Type B pancreatic cell (in vitro differentiated cells): ENCODE measurements around the gene LORICRIN. TPM values are rescaled to one million over a fixed set of nuclear protein-coding genes. Genes with fewer than 3 reads are reported as not detected.

Experiments
- DNase-seq: peaks from one replicate; pipeline ENCODE4 v3.0.0; 2021; ENCODE audit warnings: mixed read lengths; ENCODE audit not compliant: unreplicated experiment; ENCODE audit errors: extremely low spot score
- H3K27ac Mint-ChIP-seq: 2 replicates; pipeline ENCODE4 v1.8.0; 2021; ENCODE audit warnings: mild to moderate bottlenecking, mixed read lengths
- H3K27me3 Mint-ChIP-seq: 2 replicates; pipeline ENCODE4 v1.8.0; 2021; ENCODE audit warnings: mixed read lengths
- H3K36me3 Mint-ChIP-seq: 2 replicates; pipeline ENCODE4 v1.8.0; 2021; ENCODE audit warnings: mixed read lengths
- H3K4me1 Mint-ChIP-seq: one replicate; pipeline ENCODE4 v1.8.0; 2021; ENCODE audit warnings: mixed read lengths; ENCODE audit not compliant: unreplicated experiment
- H3K4me3 Mint-ChIP-seq: 2 replicates; pipeline ENCODE4 v1.8.0; 2021; ENCODE audit warnings: mild to moderate bottlenecking, mixed read lengths
- H3K9me3 Mint-ChIP-seq: 2 replicates; pipeline ENCODE4 v1.8.0; 2021; ENCODE audit warnings: mixed read lengths
- long read RNA-seq: library from polyadenylated mRNA; unstranded; transcript quantifications from one replicate; pipeline ENCODE4 v2.0.0, GENCODE V29; 2020
- total RNA-seq: library from RNA; stranded (reverse); gene quantifications from 2 replicates; pipeline ENCODE4 v1.2.1, GENCODE V29; 2021; ENCODE audit warnings: low replicate concordance
- TF ChIP-seq, protein P1 (sequence below): fragments of 200-600 bp; sonication (generic); conservative IDR thresholded peaks from 2 replicates; pipeline ENCODE4 v1.5.0; 2021; ENCODE audit warnings: antibody characterized with exemption, mild to moderate bottlenecking

Gene LORICRIN, protein sequence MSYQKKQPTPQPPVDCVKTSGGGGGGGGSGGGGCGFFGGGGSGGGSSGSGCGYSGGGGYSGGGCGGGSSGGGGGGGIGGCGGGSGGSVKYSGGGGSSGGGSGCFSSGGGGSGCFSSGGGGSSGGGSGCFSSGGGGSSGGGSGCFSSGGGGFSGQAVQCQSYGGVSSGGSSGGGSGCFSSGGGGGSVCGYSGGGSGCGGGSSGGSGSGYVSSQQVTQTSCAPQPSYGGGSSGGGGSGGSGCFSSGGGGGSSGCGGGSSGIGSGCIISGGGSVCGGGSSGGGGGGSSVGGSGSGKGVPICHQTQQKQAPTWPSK
- total RNA-seq, result not detected in 2 replicates
- long read RNA-seq, result 0 reads

DNA sequence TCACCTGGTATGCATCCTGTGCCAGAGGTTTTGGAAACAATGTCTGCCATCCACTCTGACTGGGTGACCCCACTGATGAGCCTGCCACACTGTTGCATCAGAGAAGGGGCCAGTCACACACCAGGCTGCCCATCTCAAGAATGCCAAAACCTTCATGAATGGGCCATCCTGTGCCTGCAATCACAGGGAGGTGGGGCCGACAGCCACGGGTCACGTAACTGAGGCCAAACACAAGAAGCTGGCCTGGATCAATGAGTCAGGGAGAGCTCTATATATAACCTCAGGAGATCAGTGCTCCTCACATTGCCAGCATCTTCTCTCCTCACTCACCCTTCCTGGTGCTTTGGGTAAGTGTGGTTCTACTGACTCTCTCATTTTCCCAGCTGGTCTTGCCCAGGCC, at the start of gene LORICRIN:
LORICRIN (plus strand) TSS at position 301 of the 400 bp plus-strand sequence. CDS start 1,263 bp downstream, outside the sequence.
- Mint-ChIP-seq H3K9me3 (no peaks in the 10 kb centered on the region), H3K4me3 (peak within 1 kb of the TSS; percentile 80), H3K27ac (no peak within 1 kb of the TSS), H3K36me3 (no peaks in the 10 kb centered on the region), H3K4me1 (peaks cover 5% of the 10 kb centered on the region), H3K27me3 (peaks cover 74% of the 10 kb centered on the region)
- DNase-seq, result no peak
- TF ChIP-seq, protein P1, sequence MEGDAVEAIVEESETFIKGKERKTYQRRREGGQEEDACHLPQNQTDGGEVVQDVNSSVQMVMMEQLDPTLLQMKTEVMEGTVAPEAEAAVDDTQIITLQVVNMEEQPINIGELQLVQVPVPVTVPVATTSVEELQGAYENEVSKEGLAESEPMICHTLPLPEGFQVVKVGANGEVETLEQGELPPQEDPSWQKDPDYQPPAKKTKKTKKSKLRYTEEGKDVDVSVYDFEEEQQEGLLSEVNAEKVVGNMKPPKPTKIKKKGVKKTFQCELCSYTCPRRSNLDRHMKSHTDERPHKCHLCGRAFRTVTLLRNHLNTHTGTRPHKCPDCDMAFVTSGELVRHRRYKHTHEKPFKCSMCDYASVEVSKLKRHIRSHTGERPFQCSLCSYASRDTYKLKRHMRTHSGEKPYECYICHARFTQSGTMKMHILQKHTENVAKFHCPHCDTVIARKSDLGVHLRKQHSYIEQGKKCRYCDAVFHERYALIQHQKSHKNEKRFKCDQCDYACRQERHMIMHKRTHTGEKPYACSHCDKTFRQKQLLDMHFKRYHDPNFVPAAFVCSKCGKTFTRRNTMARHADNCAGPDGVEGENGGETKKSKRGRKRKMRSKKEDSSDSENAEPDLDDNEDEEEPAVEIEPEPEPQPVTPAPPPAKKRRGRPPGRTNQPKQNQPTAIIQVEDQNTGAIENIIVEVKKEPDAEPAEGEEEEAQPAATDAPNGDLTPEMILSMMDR, result no peak

DNA sequence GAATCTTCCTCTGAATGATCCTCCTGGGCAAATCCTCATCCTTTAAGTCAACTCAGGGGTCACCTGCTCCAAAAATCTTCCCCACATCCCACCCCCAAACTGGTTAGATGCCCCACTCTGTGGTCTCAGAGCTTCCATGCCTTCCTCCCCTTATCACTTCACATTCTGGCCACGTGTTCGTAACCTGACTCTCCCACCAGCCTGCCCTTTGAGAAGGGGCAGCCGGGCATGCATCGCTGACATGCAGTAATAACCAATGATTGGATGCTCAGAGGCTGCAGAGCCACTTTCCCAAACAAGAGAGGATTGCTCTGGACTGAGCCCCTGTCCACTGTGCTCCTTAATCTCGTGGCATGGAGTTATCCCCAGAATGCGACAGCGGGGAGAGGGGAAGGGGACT, 49.3 kb upstream of the LORICRIN start:
- Mint-ChIP-seq H3K9me3 (no peaks in the 10 kb centered on the region), H3K27ac (no peak overlapping the region), H3K4me1 (no peaks in the 10 kb centered on the region), H3K36me3 (no peaks in the 10 kb centered on the region), H3K27me3 (peaks cover 24% of the 10 kb centered on the region), H3K4me3 (no peak overlapping the region)
- TF ChIP-seq, protein P1, result no peak
- DNase-seq, result no peak

DNA sequence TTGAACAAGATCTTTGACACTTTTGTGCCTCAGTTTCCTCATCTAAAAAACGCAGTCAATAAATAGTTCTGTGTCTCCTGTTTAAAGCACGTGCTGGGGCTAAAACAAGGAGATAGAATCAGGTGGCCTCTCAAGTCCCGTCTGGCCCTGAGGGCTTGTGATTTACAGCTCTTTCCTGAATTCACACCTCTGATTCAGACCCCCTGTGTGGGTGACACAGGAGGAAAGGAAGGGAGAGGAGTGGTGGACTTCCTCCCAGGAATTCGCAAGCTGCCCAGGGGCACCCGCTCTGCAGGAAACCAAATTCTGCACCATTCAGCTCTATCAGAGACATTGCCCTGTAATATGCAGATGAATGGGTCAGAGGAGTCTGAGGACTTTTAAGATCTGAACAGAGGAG, 47.3 kb upstream of the LORICRIN start:
- Mint-ChIP-seq H3K36me3 (no peaks in the 10 kb centered on the region), H3K9me3 (no peaks in the 10 kb centered on the region), H3K27me3 (peaks cover 28% of the 10 kb centered on the region), H3K4me1 (no peaks in the 10 kb centered on the region), H3K27ac (no peak overlapping the region), H3K4me3 (no peak overlapping the region)
- DNase-seq, result no peak
- TF ChIP-seq, protein P1, result no peak

DNA sequence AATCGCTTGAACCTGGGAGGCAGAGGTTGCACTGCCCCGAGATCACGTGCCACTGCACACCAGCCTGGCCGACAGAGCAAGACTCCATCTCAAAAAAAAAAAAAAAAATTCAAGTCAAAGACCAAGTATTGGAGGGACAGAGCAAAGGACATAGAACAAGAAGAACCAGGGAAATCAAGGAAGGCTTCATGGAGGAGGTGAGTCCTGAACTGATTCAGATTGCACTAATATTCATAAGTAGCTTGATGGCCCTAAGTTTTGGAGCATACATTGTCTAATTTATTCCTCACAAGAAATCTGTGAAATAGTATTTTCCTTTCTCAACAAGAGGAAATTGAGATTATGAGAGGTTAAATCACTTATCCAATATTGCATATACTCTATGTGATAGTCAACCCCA, 46.0 kb upstream of the LORICRIN start:
- H3K4me3 Mint-ChIP-seq, result no peak overlapping the region
- H3K27me3 Mint-ChIP-seq, result peaks cover 34% of the 10 kb centered on the region
- H3K4me1 Mint-ChIP-seq, result no peaks in the 10 kb centered on the region
- no peaks in the 10 kb centered on the region for H3K36me3 Mint-ChIP-seq
- TF ChIP-seq, protein P1, result no peak
- no peaks in the 10 kb centered on the region for H3K9me3 Mint-ChIP-seq
- H3K27ac Mint-ChIP-seq, result no peak overlapping the region
- DNase-seq, result no peak

DNA sequence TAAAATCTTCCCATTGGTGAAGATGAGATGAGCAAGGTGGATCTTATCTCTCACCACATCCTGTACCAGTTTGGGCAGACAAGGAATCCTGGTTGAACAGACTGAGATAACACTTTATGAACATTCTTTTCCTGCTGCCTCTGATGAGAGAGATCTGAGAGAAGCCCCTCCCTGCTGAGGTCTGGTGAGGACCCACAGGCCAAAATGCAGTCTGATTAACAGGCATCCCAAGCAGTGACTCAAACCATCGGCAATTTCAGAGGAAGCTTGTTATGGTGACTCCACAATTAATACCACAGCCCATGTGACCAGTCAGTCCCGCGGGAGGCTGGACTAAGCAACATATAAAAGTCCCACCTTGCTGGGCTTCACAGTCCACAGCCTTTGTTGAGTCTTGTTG, 42.3 kb upstream of the LORICRIN start, which contains the start of gene PRR9:
PRR9 (plus strand) TSS at position 373 of the 400 bp plus-strand sequence. CDS start 561 bp downstream, outside the sequence.
- Mint-ChIP-seq H3K36me3 (no peaks in the 10 kb centered on the region), H3K27me3 (peaks cover 32% of the 10 kb centered on the region), H3K27ac (no peak within 1 kb of the TSS), H3K4me3 (no peak within 1 kb of the TSS), H3K4me1 (no peaks in the 10 kb centered on the region), H3K9me3 (no peaks in the 10 kb centered on the region)
- no peak for DNase-seq
- TF ChIP-seq, protein P1, result no peak
